ENCODE results near the gene BMP4. TPM values are rescaled to one million over a fixed set of nuclear protein-coding genes. Genes with fewer than 3 reads are reported as not detected.
A peak's percentile ranks its signal among the peaks of the same experiment; 100 is the strongest.

BMP4 gene
- polyA plus RNA-seq, 3 donors from 2014 or later: not detected

GRCh38 chr14:53955671-53956426, 776 bp downstream of the BMP4 start:
- Mint-ChIP-seq H3K36me3 (no peaks in the 10 kb centered on the region), H3K27ac (no peak overlapping the region), H3K4me1 (peaks cover 3 to 4% of the 10 kb centered on the region in 2 donors), H3K27me3 (ENCODE audit: low read depth in 3 of 3) (peaks cover 12 to 19% (median 13%) of the 10 kb centered on the region in 3 donors), H3K9me3 (peaks cover 0 to 7% (median 2%) of the 10 kb centered on the region in 6 donors), H3K4me3 (peak overlapping the region in 1 of 5 donors; percentile 6)
- DNase-seq: no peak

DNA sequence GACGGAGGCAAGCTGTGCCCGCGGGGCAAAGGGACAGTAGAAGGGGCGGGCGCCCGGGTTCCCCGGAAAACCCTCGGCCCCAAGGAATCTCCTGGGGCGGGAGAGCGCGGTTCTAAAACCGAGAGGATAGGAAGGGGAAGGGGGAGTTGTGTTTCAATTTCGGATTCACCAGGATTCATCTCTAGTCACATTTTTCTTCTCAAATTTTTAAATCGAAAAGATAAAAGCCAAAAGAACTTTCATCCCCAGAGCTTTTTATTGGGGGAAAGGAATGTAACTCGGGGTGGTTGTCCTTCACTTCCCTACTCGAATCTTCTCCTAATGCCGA, 1.4 kb downstream of the BMP4 start:
- H3K4me1 Mint-ChIP-seq: peaks cover 3 to 4% of the 10 kb centered on the region in 2 donors
- H3K27me3 Mint-ChIP-seq (ENCODE audit: low read depth in 3 of 3): peaks cover 10 to 19% (median 13%) of the 10 kb centered on the region in 3 donors
- no peak overlapping the region for H3K27ac Mint-ChIP-seq
- H3K4me3 Mint-ChIP-seq: peak overlapping the region in 2 of 5 donors; percentile 9 to 30
- H3K9me3 Mint-ChIP-seq: peaks cover 0 to 7% (median 2%) of the 10 kb centered on the region in 6 donors
- H3K36me3 Mint-ChIP-seq: no peaks in the 10 kb centered on the region
- DNase-seq: no peak

GRCh38 chr14:53954551-53955228, 1.9 kb downstream of the BMP4 start:
- H3K4me3 Mint-ChIP-seq: peak overlapping the region in 2 of 5 donors; percentile 30 to 36
- peaks cover 0 to 7% (median 2%) of the 10 kb centered on the region in 6 donors for H3K9me3 Mint-ChIP-seq
- H3K36me3 Mint-ChIP-seq: no peaks in the 10 kb centered on the region
- peaks cover 3 to 4% of the 10 kb centered on the region in 2 donors for H3K4me1 Mint-ChIP-seq
- no peak for DNase-seq
- no peak overlapping the region for H3K27ac Mint-ChIP-seq
- peaks cover 10 to 19% (median 13%) of the 10 kb centered on the region in 3 donors for H3K27me3 Mint-ChIP-seq (ENCODE audit: low read depth in 3 of 3)

DNA sequence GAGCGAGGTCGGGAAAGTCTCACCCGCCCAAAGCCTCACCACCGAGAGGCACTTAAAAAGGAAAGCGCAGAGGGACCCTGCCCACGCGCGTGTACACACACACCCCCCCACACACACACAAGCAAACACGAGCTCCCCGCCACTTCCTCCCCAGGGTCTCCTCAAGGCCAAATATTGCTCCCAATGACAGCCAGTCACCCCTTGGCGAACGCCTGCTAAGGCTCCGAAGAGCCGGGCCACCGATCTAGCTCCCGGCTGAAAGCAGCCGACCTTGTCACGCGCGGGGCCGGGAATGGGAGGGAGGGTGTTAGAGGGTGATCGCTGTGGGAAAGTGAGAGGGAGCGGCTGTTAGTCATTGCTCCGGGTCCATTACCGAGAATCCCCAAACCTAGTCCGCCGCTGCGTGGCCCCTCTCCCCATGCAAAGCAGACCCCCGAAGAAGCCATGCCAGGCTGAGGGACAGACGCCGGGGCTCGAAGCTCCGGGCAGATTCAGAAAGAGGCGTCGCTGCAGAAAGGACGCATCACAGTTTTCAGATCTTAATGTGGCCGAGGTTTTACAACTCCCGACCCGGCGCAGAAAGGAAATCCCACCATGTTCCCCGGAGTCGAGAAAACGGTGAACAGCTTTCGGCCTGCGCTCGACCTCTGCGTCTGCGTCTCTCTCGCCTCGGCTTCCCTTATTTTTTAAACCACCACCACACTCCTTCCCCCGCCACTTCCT, 2.6 kb downstream of the BMP4 start:
- Mint-ChIP-seq H3K27me3 (ENCODE audit: low read depth in 3 of 3) (peaks cover 10 to 19% (median 13%) of the 10 kb centered on the region in 3 donors), H3K27ac (no peak overlapping the region), H3K4me1 (peaks cover 3 to 4% of the 10 kb centered on the region in 2 donors), H3K9me3 (peaks cover 0 to 7% (median 2%) of the 10 kb centered on the region in 6 donors), H3K4me3 (peak overlapping the region in 3 of 5 donors; percentile 17 to 38 (median 29)), H3K36me3 (no peaks in the 10 kb centered on the region)
- no peak for DNase-seq

- Mint-ChIP-seq H3K27ac (peak overlapping the region in 1 of 6 donors; percentile 24), H3K27me3 (ENCODE audit: low read depth in 3 of 3) (peaks cover 10 to 18% (median 18%) of the 10 kb centered on the region in 3 donors), H3K4me3 (peak overlapping the region in 3 of 5 donors; percentile 13 to 48 (median 24)), H3K9me3 (peaks cover 0 to 7% (median 2%) of the 10 kb centered on the region in 6 donors), H3K36me3 (no peaks in the 10 kb centered on the region), H3K4me1 (peaks cover 3 to 4% of the 10 kb centered on the region in 2 donors)
- no peak for DNase-seq
These were observed 3.4 kb downstream of the BMP4 start for GRCh38 chr14:53953002-53953827.

- H3K4me1 Mint-ChIP-seq: peaks cover 3 to 4% of the 10 kb centered on the region in 2 donors
These were observed 4.1 kb downstream of the BMP4 start for GRCh38 chr14:53952533-53952932.

DNA sequence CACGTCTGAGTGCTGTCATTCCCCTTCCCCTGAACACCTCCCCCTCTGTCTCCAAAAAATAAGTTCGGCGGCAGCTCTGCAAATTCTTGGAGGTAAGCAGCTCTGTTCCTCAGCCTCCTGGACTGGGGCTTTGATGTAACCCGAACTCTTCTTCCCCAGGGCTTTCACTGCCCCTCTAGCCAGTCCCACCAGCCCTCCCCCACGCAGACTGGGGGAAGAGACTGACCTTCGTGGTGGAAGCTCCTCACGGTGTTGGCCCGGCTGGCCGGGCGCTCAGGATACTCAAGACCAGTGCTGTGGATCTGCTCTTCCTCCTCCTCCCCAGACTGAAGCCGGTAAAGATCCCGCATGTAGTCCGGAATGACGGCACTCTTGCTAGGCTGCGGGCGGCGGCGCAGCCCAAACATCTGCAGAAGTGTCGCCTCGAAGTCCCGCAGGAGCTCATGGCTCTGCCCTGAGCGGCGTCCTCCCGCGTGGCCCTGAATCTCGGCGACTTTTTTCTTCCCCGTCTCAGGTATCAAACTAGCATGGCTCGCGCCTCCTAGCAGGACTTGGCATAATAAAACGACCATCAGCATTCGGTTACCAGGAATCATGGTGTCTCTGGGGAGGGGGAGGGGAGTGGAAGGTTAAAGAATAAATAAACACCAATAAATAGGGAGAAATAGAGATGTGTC, 4.9 kb downstream of the BMP4 start:
- no peak for DNase-seq
- Mint-ChIP-seq H3K4me3 (no peak overlapping the region), H3K4me1 (peaks cover 3 to 4% of the 10 kb centered on the region in 2 donors), H3K36me3 (no peaks in the 10 kb centered on the region), H3K9me3 (peaks cover 0 to 8% (median 3%) of the 10 kb centered on the region in 6 donors), H3K27me3 (ENCODE audit: low read depth in 3 of 3) (peaks cover 10 to 18% (median 18%) of the 10 kb centered on the region in 3 donors), H3K27ac (no peak overlapping the region)

More at GRCh38 chr14:53952533-53952932, 4.1 kb downstream of the BMP4 start:
- H3K9me3 Mint-ChIP-seq: peaks cover 0 to 9% (median 4%) of the 10 kb centered on the region in 6 donors
- no peak overlapping the region for H3K27ac Mint-ChIP-seq
- no peak overlapping the region for H3K4me3 Mint-ChIP-seq
- peaks cover 10 to 20% (median 18%) of the 10 kb centered on the region in 3 donors for H3K27me3 Mint-ChIP-seq (ENCODE audit: low read depth in 3 of 3)
- H3K36me3 Mint-ChIP-seq: no peaks in the 10 kb centered on the region
- no peak for DNase-seq

DNA sequence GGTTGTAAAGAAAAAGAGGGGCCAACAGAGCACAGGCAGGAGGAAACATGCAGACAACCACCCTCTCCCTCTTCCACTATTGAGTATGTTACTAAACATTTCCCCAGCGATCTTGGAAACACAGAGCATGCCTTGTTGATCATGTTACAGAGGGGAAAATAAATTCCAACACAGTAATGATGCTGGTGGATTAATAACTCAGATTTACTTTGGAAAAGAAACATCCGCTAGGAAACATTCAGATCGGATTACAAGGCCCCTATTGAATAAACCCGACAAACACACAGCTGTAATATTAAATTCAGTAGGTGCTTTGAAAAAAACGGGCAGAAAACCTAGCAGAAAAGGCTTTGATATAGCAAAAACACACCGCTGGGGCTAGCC, 5.4 kb downstream of the BMP4 start:
- Mint-ChIP-seq H3K36me3 (no peaks in the 10 kb centered on the region), H3K4me3 (no peak overlapping the region), H3K27me3 (ENCODE audit: low read depth in 3 of 3) (peaks cover 12 to 18% (median 18%) of the 10 kb centered on the region in 3 donors), H3K4me1 (peaks cover 3 to 4% of the 10 kb centered on the region in 2 donors), H3K9me3 (peaks cover 0 to 8% (median 3%) of the 10 kb centered on the region in 6 donors), H3K27ac (no peak overlapping the region)
- DNase-seq: no peak

DNA sequence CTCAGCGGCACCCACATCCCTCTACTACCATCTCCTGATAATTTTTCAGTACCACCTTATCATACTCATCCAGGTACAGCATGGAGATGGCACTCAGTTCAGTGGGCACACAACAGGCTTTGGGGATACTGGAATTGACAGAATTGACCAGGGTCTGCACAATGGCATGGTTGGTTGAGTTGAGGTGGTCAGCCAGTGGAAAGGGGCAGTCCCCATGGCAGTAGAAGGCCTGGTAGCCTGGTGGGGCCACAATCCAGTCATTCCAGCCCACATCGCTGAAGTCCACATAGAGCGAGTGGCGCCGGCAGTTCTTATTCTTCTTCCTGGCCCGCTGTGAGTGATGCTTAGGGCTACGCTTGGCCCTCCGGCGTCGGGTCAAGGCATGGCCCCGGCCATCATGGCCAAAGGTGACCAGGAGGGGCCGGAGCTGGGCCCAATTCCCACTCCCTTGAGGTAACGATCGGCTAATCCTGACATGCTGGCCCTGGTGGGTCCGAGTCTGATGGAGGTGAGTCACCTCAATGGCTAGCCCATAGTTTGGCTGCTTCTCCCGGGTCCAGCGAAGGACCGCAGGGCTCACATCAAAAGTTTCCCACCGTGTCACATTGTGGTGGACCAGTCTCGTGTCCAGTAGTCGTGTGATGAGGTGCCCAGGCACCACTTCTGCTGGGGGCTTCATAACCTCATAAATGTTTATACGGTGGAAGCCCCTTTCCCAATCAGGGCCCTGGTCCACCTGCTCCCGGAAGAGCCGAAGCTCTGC, 6.4 kb downstream of the BMP4 start:
- Mint-ChIP-seq H3K27ac (no peak overlapping the region), H3K27me3 (ENCODE audit: low read depth in 3 of 3) (peaks cover 12 to 14% (median 13%) of the 10 kb centered on the region in 3 donors), H3K4me1 (peaks cover 1 to 4% of the 10 kb centered on the region in 2 donors), H3K9me3 (peaks cover 0 to 8% (median 3%) of the 10 kb centered on the region in 6 donors), H3K4me3 (no peak overlapping the region), H3K36me3 (no peaks in the 10 kb centered on the region)
- DNase-seq: no peak

- peaks cover 0 to 10% (median 5%) of the 10 kb centered on the region in 6 donors for H3K9me3 Mint-ChIP-seq
- peaks cover 1 to 4% of the 10 kb centered on the region in 2 donors for H3K4me1 Mint-ChIP-seq
- no peak overlapping the region for H3K27ac Mint-ChIP-seq
- peaks cover 11 to 13% (median 12%) of the 10 kb centered on the region in 3 donors for H3K27me3 Mint-ChIP-seq (ENCODE audit: low read depth in 3 of 3)
- no peak overlapping the region for H3K4me3 Mint-ChIP-seq
- no peak for DNase-seq
- no peaks in the 10 kb centered on the region for H3K36me3 Mint-ChIP-seq
These were observed 7.4 kb downstream of the BMP4 start for GRCh38 chr14:53949201-53949600.

DNA sequence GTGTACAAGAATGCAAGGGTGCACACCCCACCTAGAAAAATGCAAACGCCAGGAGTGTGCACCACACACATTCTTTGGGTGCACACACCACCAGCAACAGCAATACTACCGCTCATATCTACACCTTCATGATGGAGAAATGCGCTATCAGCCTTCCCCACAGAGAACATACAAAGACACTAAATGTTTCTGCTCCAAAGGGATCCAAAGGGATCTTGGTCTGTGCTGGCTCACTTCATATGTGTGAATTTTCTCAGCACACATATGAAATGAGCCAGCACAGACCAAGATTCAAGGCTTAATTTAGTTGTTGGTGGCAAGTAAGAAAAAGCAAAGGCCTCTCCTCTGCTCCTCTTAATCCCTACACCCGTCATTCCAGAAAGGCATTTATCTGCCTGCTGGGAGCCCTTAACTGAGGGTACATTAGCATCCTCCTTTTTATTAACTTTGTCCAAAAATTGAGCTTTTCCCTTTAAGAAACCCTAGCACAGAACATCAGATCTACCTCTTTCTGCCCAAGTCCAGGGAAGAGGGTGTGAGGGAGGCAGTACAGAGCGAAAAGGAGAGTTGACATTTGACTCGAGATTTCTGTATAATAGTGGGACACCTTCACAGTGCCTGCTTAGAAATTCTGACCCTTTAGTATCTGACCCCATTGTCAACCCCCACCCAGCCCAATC, 8.3 kb downstream of the BMP4 start:
- peaks cover 0 to 10% (median 5%) of the 10 kb centered on the region in 6 donors for H3K9me3 Mint-ChIP-seq
- no peak overlapping the region for H3K4me3 Mint-ChIP-seq
- H3K27ac Mint-ChIP-seq: no peak overlapping the region
- H3K4me1 Mint-ChIP-seq: peaks cover 1 to 4% of the 10 kb centered on the region in 2 donors
- peaks cover 11 to 12% (median 11%) of the 10 kb centered on the region in 3 donors for H3K27me3 Mint-ChIP-seq (ENCODE audit: low read depth in 3 of 3)
- no peak for DNase-seq
- no peaks in the 10 kb centered on the region for H3K36me3 Mint-ChIP-seq
